HG03064 (cell line): ENCODE measurements around the gene WDR75.

Experiments used
- ATAC-seq: cut with Tn5 transposase; IDR thresholded peaks from one replicate; pipeline ENCODE4 v1.9.1; 2021; ENCODE audit warnings: low read depth; ENCODE audit not compliant: unreplicated experiment

Gene WDR75

DNA sequence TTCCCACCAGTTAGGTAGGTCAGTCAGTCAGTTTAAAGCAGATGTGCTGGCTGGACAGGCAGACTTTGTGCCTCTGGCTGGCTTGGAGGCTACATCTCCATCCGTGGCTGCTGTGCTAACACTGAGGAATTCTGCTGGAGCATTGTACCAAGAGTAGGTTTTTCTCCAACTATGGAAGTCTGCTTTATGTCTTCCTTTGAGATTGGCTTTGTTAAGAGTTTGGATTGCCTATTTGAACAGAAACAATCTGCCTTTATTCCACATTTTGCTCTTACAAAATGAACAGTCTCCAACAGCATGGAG lies 46.7 kb downstream of the WDR75 start:
- no peak for ATAC-seq

DNA sequence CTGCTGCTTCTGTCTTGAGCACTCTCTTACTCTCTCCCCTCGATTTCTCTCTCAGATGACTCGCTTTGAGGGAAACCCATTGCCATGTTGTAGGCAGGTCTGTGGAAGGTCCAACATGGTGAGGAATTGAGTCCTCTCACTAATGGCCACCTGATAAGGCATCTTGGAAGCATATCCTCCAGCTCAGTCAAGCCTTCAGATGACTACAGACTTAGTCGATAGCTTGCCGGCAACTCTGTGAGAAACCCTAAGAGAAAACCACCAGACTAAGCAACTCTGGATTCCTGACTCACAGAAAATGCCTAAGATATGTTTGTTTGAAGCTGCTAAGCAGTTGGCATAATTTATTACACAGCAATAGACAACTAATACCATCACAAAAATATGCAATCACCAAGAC lies 51.2 kb downstream of the WDR75 start:
- no peak for ATAC-seq

DNA sequence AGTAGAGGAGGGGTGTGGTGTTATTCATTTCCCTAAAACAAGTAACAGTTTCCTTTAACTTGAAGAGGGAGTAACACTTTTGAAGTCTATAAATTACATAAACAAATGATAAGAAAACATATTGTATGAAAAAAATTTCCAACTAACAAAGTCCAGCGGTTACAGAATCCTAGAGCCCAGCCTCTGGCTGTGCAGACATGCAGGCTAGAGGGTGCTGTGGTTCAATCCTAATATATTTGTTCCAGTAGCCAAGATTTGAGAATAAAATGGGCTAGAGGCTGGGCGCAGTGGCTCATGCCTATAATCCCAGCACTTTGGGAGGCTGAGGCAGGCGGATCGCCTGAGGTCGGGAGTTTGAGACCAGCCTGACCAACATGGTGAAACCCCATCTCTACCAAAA lies 56.9 kb downstream of the WDR75 start:
- no peak for ATAC-seq

DNA sequence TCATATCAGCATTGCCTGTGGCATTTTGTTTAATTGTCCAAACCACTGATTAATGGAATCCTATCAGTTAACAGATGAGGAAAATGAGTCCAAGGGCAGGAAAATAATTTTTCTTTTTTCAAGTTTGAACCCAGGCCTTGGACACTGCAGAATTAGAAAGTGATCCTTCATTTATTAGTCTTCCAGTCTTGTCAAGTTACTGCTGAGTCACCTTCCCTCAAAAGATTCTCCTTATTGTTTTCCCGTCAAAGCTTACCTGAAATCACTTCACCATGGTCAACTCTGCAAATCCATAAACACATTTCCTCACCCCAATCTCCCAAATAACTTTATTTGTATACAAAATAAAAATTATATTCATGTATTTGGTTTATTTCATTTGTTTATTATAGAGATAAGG lies 57.9 kb downstream of the WDR75 start:
- no peak for ATAC-seq

DNA sequence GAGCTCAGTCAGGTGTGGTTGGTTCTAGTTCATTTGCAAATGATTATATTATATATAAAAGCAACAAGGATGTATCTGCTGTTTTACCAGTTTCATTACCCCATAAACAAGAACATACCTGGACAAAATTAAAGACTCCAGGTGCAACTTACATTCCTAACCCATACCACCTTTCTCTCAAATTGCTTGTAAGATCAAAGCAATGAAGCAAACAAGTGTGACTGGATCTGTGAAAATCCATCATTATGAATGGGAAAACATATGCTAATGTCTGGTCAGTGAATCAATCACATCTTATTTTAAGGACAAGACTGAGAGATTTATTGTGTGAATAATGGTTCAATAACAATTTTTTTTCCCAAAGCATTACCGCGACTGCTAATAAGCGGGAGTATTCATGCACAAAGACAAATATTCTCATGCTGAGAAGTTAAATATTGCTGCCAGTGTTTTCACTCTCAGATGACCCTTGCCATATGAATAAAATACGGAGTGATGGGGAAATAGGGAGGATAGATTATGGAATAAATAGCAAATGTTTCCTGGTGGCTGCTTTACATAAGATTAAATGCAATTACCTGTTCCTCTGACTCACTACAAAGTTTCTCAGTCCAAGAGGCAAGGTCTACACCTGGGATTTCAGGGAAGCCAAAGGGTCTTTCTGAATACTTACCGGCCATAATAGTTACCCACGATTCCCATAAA lies 59.3 kb downstream of the WDR75 start:
- ATAC-seq: no peak

GRCh38 chr2:189501487-189501886 lies 60.2 kb downstream of the WDR75 start:
- no peak for ATAC-seq

DNA sequence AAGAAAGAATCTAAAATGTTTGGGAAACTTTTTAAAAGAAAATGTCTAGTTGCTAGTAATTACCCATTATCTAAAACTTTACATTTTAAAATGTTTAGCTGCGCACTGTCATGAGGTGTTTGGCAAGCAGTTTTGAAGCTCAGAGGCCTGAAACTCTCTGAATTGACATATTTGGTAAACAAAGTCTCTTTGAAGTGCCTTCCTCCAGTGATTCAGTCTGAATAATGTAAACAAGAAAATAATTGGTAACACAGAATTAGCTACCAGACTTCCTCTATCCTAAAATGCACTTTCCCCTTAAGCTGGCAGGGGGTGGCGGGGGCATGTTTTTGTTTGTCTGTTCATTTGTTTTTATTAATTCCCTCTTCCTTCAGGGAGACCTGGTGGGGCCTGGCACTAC lies 61.4 kb downstream of the WDR75 start:
- ATAC-seq: no peak

- no peak for ATAC-seq
Measured at GRCh38 chr2:189504238-189504637, 63.0 kb downstream of the WDR75 start.

DNA sequence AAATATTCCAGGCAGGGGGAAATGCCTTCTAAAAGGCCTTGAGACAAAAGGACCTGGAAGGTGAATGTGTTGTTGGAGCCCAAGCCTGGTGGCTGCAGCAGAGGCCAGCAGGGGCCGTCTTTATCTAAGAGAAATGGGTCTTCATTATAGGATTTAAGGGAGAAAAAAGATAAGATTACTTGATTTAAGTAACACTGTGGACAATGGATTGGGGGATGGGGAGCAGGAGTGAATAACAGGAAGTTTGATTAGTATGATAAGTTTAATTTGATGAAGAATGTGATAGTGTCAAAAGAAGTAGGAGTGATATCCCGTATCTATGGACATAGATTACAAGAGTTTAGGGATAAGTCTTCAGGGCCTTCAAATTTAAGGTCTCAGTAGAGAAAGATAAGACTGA lies 64.2 kb downstream of the WDR75 start:
- ATAC-seq: no peak

DNA sequence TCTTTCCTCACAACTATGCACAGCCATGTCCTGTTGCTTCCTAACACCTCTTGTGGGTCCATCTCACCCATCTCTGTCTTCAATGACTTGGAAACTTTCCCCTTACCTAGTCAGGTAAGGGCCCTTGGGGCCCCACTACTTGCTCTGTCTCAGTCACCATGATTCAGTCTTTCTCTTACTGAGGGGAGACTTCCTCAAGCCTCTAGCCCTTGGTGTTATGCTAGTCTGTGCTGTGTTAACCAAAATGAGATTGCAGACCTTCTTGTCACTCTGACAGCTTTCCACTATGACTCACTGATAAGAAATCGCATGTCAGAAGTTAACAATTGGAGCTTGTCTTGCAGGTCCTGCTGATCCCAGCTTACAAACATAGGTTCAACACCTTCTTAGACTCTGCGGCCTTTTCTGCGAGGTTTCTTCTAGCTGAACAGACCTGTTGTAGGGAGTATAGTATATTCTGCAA lies 65.3 kb downstream of the WDR75 start:
- ATAC-seq: no peak

DNA sequence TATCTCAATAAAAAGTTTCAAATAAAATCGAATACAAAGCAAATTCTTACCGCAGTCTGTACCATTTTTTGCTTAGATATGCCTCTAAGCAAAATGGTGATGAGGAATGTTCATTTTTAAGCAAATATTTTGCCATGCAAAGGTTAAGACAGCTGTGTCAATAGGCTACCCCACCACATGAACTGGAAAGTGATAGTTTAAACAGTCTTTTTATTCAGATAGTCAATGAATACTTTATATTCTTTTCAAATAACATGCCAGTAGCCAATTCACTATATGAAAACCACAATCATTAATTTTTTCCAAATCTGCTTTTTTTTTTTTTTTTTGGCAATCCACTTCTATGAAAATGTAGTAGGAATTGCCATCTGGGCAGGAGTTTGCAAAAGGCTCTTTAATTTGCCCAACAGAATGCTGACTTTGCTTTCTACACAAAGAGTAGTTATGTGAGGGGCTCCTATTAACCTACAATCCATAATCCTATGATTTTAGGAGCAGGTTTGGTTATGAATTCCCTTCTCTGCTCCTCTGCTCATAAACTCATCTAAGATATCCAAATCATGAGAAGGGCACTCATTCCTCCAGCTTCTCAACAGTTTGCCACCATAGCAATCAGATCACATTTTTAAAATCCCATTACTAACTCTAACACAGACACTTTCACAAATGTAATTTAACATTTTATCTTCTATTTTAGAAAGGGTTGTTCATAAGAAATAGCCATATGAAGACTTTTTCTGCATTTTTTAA lies 70.1 kb downstream of the WDR75 start:
- ATAC-seq: no peak

DNA sequence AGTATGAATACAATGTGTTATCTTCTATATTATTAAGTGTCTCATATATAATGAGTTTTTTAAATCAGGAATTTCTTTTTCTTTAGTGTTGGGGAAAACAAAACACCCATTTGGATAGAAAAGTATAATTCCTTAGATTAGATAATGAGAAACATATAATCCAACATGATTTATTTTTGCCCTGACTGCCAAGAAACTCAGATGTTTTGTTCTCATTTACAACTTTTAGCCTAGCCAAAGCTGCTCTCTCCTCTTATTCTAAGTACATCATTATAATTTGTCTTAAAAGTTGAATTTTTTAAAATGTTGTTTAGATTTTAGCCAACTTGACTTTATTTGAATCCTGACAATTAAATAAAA lies 70.7 kb downstream of the WDR75 start:
- ATAC-seq: no peak

- ATAC-seq: no peak
Measured at GRCh38 chr2:189512879-189513278, 71.6 kb downstream of the WDR75 start.

GRCh38 chr2:189514104-189514503 lies 72.8 kb downstream of the WDR75 start:
- ATAC-seq: no peak

DNA sequence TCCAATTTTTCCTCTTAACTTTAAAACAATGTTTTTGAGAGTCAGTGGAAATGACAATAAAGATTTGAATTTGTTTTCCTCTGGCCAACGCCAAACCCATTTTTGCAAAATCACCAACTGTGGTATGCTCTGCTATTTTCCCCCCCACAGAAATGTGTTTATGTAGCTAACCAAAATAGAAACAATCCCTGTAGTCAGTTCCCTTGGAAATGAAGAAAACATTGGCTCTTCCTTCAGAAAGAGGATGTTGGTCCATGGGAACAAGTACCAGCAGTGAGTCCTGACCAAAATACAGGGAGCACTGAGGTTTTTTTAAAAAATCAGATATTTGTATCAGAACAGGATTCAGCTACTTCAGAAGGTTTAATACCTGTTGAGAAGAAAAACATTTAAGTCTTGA lies 74.0 kb downstream of the WDR75 start:
- ATAC-seq: no peak

DNA sequence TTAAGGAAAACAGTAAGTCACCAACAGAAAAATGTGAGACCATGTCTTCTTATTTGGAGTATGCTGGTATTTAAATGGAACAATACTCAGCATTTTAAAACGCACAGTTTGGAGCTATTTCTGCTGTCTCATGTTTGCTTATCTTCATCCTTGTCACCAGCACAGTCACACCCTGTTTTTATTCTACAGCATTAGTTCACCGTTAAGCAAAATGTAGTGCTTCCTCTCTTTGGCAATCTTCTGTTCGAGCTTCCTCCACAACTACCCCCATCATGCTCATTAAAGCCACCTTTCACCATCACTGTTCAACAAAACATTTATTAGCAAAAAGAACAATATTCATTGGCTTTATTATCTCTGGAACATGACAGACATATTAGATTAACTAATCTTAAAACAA lies 75.3 kb downstream of the WDR75 start:
- no peak for ATAC-seq

- ATAC-seq: no peak
Measured at GRCh38 chr2:189517847-189518535, 76.7 kb downstream of the WDR75 start.

- no peak for ATAC-seq
Measured at GRCh38 chr2:189519631-189520387, 78.5 kb downstream of the WDR75 start.

- no peak for ATAC-seq
Measured at GRCh38 chr2:189521699-189522434, 80.6 kb downstream of the WDR75 start.

GRCh38 chr2:189522435-189523151 lies 81.3 kb downstream of the WDR75 start:
- no peak for ATAC-seq
